GM23338 (cell line): ENCODE results near the gene KCTD8. TPM values are rescaled to one million over a fixed set of nuclear protein-coding genes. Genes with fewer than 3 reads are reported as not detected.

ENCODE experiments used
- ATAC-seq: fragments of 200-7000 bp; cut with Tn5 transposase; 3 replicates; pipeline ENCODE4 v1.9.1; 2020
- DNase-seq: peaks from one replicate; pipeline ENCODE4 v3.0.0-alpha.2; 2015; ENCODE audit warnings: low spot score
- H2AFZ ChIP-seq: fragments of 200-600 bp; sonication (generic); 2 replicates; pipeline ENCODE4 v1.8.0; 2016; ENCODE audit warnings: antibody characterized with exemption, mild to moderate bottlenecking, moderate library complexity
- H3F3A ChIP-seq: fragments of 200-600 bp; sonication (generic); replicated peaks from 2 replicates; pipeline ENCODE4 v1.8.0; 2017; ENCODE audit warnings: antibody characterized with exemption, mixed run types, low read depth
- H3K27ac ChIP-seq: fragments of 200-600 bp; sonication (generic); 2 replicates; pipeline ENCODE4 v1.6.1; 2016; ENCODE audit warnings: low read depth
- H3K27me3 ChIP-seq: fragments of 200-600 bp; sonication (generic); 2 replicates; pipeline ENCODE4 v1.8.0; 2016; ENCODE audit warnings: mild to moderate bottlenecking, mixed run types, moderate library complexity; ENCODE audit not compliant: insufficient read depth
- H3K36me3 ChIP-seq: fragments of 200-600 bp; sonication (generic); 2 replicates; pipeline ENCODE4 v1.8.0; 2016; ENCODE audit warnings: mild to moderate bottlenecking; ENCODE audit not compliant: insufficient read depth
- H3K4me1 ChIP-seq: fragments of 200-600 bp; sonication (generic); 2 replicates; pipeline ENCODE4 v1.8.0; 2016; ENCODE audit warnings: mild to moderate bottlenecking, moderate library complexity; ENCODE audit not compliant: insufficient read depth
- H3K4me2 ChIP-seq: fragments of 200-600 bp; sonication (generic); 2 replicates; pipeline ENCODE4 v1.7.1; 2017; ENCODE audit warnings: mixed run types
- H3K4me3 ChIP-seq: fragments of 200-600 bp; sonication (generic); 2 replicates; pipeline ENCODE4 v1.6.1; 2016; ENCODE audit warnings: mixed run types
- H3K79me2 ChIP-seq: fragments of 200-600 bp; sonication (generic); replicated peaks from 2 replicates; pipeline ENCODE4 v1.8.0; 2017; ENCODE audit warnings: mild to moderate bottlenecking; ENCODE audit not compliant: insufficient read depth
- H3K9me2 ChIP-seq: fragments of 200-600 bp; sonication (generic); 2 replicates; pipeline ENCODE4 v1.8.0; 2017; ENCODE audit not compliant: insufficient read depth
- H4K20me1 ChIP-seq: fragments of 200-600 bp; sonication (generic); replicated peaks from 2 replicates; pipeline ENCODE4 v1.8.0; 2017; ENCODE audit warnings: mild to moderate bottlenecking; ENCODE audit not compliant: insufficient read depth
- H3K27ac Mint-ChIP-seq: 2 replicates; pipeline ENCODE4 v1.8.0; 2020; ENCODE audit warnings: inconsistent platforms, mild to moderate bottlenecking, moderate library complexity, mixed read lengths
- H3K27me3 Mint-ChIP-seq: 3 replicates; pipeline ENCODE4 v1.8.0; 2022; ENCODE audit warnings: low read depth, mild to moderate bottlenecking, moderate library complexity, mixed read lengths, inconsistent platforms; ENCODE audit not compliant: insufficient read depth, poor library complexity
- H3K36me3 Mint-ChIP-seq: 3 replicates; pipeline ENCODE4 v1.8.0; 2021; ENCODE audit warnings: low read depth, mild to moderate bottlenecking, inconsistent platforms, moderate library complexity, mixed read lengths
- H3K4me1 Mint-ChIP-seq: 3 replicates; pipeline ENCODE4 v1.8.0; 2020; ENCODE audit warnings: mild to moderate bottlenecking, inconsistent platforms, mixed read lengths
- H3K4me3 Mint-ChIP-seq: 3 replicates; pipeline ENCODE4 v1.8.0; 2021; ENCODE audit warnings: moderate library complexity, mild to moderate bottlenecking, inconsistent platforms, mixed read lengths
- H3K9me3 Mint-ChIP-seq: 3 replicates; pipeline ENCODE4 v1.8.0; 2020; ENCODE audit warnings: moderate library complexity, mild to moderate bottlenecking, inconsistent platforms, mixed read lengths
- CREB1 ChIP-seq: fragments of 250-450 bp; sonication (Bioruptor Pico); IDR thresholded peaks from 2 replicates; pipeline ENCODE4 v1.5.0; 2020; ENCODE audit warnings: low read depth, mild to moderate bottlenecking, moderate library complexity
- CTCF ChIP-seq, 2 experiments: fragments of 200-600 bp in 1 of 2; sonication (generic) in 1 of 2; conservative IDR thresholded peaks; 2 replicates each; pipeline versions ENCODE4 v1.5.1 to v1.6.1; 2016 to 2017; ENCODE audit warnings: antibody characterized with exemption in 2 of 2, low read depth in 2 of 2, mild to moderate bottlenecking in 2 of 2, moderate library complexity in 1 of 2
- EZH2 ChIP-seq: fragments of 200-600 bp; sonication (generic); IDR thresholded peaks from one replicate; pipeline ENCODE4 v1.8.0; 2017; ENCODE audit warnings: antibody characterized with exemption, mild to moderate bottlenecking, low read depth; ENCODE audit not compliant: unreplicated experiment
- EZH2phosphoT487 ChIP-seq: fragments of 200-600 bp; sonication (generic); IDR thresholded peaks from one replicate; pipeline ENCODE4 v1.8.1; 2018; ENCODE audit warnings: antibody characterized with exemption; ENCODE audit not compliant: unreplicated experiment
- JUNB ChIP-seq: IDR thresholded peaks from one replicate; pipeline ENCODE4 v1.6.1; 2016; ENCODE audit warnings: antibody characterized with exemption; ENCODE audit not compliant: unreplicated experiment
- POLR2AphosphoS5 ChIP-seq: IDR thresholded peaks from 2 replicates; pipeline ENCODE4 v1.6.1; 2016; ENCODE audit warnings: antibody characterized with exemption, low read depth
- STAT1 ChIP-seq: IDR thresholded peaks from one replicate; pipeline ENCODE4 v1.6.1; 2016; ENCODE audit warnings: antibody characterized with exemption; ENCODE audit not compliant: unreplicated experiment
- ZNF114 ChIP-seq: fragments of 250-450 bp; sonication (Bioruptor Pico); IDR thresholded peaks from 2 replicates; pipeline ENCODE4 v1.5.0; 2020; ENCODE audit warnings: mild to moderate bottlenecking, moderate library complexity
- ZNF331 ChIP-seq: fragments of 250-450 bp; sonication (Bioruptor Pico); IDR thresholded peaks from 2 replicates; pipeline ENCODE4 v1.5.0; 2020; ENCODE audit warnings: low read depth, mild to moderate bottlenecking, moderate library complexity
- polyA plus RNA-seq: library from polyadenylated mRNA; unstranded; fragments of >200 nt; fragmentation: Nextera tagmentation; extraction: Ambion mirVana; gene quantifications from 2 replicates; pipeline ENCODE4 v1.2.1, GENCODE V29; 2016
- total RNA-seq: library from RNA; depleted of rRNA; stranded (reverse); fragments of >200 nt; shearing (Covaris generic); gene quantifications from 2 replicates; pipeline ENCODE4 v1.2.3, GENCODE V29; 2014
- TF ChIP-seq, protein P1 (sequence below): IDR thresholded peaks from 2 replicates; pipeline ENCODE4 v1.6.1; 2016; ENCODE audit warnings: antibody characterized with exemption
- TF ChIP-seq, protein P2 (sequence below): IDR thresholded peaks from one replicate; pipeline ENCODE4 v1.6.1; 2018; ENCODE audit warnings: antibody characterized with exemption; ENCODE audit not compliant: unreplicated experiment

The KCTD8 gene
- total and polyA plus RNA-seq, 2 experiments from 2014 or later, result 2.8 to 5.0 TPM

GRCh38 chr4:44479731-44480130, 31.1 kb upstream of the KCTD8 start:
- Histone ChIP-seq H3K36me3 (no peaks in the 10 kb centered on the region), H3F3A (no peaks in the 10 kb centered on the region), H3K4me1 (no peaks in the 10 kb centered on the region), H3K79me2 (no peaks in the 10 kb centered on the region), H2AFZ (no peak overlapping the region; the same call in 1 of the 2 replicates), H3K4me2 (no peak overlapping the region), H3K27me3 (no peaks in the 10 kb centered on the region), H3K27ac (no peak overlapping the region), H3K9me2 (no peaks in the 10 kb centered on the region), H3K4me3 (no peak overlapping the region), H4K20me1 (no peaks in the 10 kb centered on the region)
- DNase-seq, result no peak
- TF ChIP-seq POLR2AphosphoS5 (no peak), EZH2phosphoT487 (no peak), CREB1 (CRISPR knock-in tag) (no peak), STAT1 (no peak), CTCF (conservative IDR thresholded peaks at IDR 0.05; ENCODE audit: low read depth in 2 of 2) (no peak), EZH2 (no peak), JUNB (no peak), ZNF331 (CRISPR knock-in tag) (no peak), ZNF114 (CRISPR knock-in tag) (no peak)
- TF ChIP-seq, protein P1, sequence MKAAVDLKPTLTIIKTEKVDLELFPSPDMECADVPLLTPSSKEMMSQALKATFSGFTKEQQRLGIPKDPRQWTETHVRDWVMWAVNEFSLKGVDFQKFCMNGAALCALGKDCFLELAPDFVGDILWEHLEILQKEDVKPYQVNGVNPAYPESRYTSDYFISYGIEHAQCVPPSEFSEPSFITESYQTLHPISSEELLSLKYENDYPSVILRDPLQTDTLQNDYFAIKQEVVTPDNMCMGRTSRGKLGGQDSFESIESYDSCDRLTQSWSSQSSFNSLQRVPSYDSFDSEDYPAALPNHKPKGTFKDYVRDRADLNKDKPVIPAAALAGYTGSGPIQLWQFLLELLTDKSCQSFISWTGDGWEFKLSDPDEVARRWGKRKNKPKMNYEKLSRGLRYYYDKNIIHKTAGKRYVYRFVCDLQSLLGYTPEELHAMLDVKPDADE, result no peak
- TF ChIP-seq, protein P2, sequence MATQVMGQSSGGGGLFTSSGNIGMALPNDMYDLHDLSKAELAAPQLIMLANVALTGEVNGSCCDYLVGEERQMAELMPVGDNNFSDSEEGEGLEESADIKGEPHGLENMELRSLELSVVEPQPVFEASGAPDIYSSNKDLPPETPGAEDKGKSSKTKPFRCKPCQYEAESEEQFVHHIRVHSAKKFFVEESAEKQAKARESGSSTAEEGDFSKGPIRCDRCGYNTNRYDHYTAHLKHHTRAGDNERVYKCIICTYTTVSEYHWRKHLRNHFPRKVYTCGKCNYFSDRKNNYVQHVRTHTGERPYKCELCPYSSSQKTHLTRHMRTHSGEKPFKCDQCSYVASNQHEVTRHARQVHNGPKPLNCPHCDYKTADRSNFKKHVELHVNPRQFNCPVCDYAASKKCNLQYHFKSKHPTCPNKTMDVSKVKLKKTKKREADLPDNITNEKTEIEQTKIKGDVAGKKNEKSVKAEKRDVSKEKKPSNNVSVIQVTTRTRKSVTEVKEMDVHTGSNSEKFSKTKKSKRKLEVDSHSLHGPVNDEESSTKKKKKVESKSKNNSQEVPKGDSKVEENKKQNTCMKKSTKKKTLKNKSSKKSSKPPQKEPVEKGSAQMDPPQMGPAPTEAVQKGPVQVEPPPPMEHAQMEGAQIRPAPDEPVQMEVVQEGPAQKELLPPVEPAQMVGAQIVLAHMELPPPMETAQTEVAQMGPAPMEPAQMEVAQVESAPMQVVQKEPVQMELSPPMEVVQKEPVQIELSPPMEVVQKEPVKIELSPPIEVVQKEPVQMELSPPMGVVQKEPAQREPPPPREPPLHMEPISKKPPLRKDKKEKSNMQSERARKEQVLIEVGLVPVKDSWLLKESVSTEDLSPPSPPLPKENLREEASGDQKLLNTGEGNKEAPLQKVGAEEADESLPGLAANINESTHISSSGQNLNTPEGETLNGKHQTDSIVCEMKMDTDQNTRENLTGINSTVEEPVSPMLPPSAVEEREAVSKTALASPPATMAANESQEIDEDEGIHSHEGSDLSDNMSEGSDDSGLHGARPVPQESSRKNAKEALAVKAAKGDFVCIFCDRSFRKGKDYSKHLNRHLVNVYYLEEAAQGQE, result no peak
- Mint-ChIP-seq H3K27ac (no peak overlapping the region), H3K9me3 (peaks cover 14% of the 10 kb centered on the region), H3K27me3 (peaks cover 1% of the 10 kb centered on the region), H3K4me1 (no peaks in the 10 kb centered on the region), H3K4me3 (no peak overlapping the region), H3K36me3 (peaks cover 7% of the 10 kb centered on the region; the same call in 2 of the 3 replicates)
- ATAC-seq, result no peak
